ENCODE data around the gene NOP16. TPM values are rescaled to one million over a fixed set of nuclear protein-coding genes. Genes with fewer than 3 reads are reported as not detected.

The NOP16 gene
- polyA plus RNA-seq, 1 experiment = 36.8 TPM

DNA sequence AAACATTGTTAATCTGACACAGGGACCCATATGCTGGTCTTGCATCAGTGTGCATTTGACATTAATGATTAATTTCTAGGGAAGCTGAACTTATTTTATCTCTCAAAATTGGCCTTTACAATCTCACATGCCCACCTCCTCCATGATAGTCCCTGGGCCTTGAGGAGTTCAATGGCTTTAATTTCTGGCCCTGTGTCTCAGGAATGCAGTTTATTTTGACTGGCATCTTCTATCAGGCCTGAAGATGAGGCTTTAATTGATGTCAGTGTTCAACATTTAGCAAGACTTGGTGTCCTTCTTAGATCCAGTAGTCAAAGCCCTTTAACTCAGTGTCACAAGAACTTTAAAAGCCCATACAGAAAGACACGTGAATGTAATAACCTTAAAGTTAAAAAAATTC is 38.5 kb upstream of the NOP16 start:
- POLR2A ChIA-PET = interaction anchor here (0.7 kb wide), 1 partner anchor 36 kb away, joined by 5 read pairs; no protein-coding TSS in a partner anchor
- no peaks in the 10 kb centered on the region; the same call in 1 of the 2 replicates for H3K27me3 ChIP-seq (ENCODE audit: control insufficient read depth, insufficient read depth, low read length)

DNA sequence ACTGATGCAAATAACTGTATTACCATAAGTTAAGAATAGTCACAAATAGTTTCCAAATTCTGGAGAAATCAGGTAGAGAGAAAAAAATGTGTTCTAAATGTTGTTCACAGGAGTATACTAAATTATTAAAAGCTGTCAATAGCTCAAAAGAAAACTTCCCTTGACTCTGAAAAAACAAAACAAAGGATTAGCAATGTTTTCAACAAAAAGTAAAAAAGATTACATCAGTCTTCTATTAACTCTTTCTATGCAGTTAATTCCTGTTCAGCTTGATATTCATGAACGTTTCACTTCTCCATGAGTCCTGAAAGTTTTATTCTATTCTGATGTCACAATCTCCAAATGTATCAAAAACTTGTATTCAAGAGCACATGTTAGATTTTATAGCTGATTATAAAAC is 37.4 kb upstream of the NOP16 start:
- Histone ChIP-seq H3K4me3 (ENCODE audit: low read depth, low read length) (no peak overlapping the region), H3K27me3 (ENCODE audit: control insufficient read depth, insufficient read depth, low read length) (no peaks in the 10 kb centered on the region; the same call in 1 of the 2 replicates), H3K36me3 (ENCODE audit: control insufficient read depth, insufficient read depth, low read length) (no peaks in the 10 kb centered on the region)
- no peak for DNase-seq (ENCODE audit: low read depth)
- POLR2A ChIA-PET = no interaction called here
- CTCF ChIA-PET = interaction anchor here (1.2 kb wide), 1 partner anchor 22 kb away, joined by 3 read pairs; the partner anchor contains the start of gene FAF2
- TF ChIP-seq, protein P1, sequence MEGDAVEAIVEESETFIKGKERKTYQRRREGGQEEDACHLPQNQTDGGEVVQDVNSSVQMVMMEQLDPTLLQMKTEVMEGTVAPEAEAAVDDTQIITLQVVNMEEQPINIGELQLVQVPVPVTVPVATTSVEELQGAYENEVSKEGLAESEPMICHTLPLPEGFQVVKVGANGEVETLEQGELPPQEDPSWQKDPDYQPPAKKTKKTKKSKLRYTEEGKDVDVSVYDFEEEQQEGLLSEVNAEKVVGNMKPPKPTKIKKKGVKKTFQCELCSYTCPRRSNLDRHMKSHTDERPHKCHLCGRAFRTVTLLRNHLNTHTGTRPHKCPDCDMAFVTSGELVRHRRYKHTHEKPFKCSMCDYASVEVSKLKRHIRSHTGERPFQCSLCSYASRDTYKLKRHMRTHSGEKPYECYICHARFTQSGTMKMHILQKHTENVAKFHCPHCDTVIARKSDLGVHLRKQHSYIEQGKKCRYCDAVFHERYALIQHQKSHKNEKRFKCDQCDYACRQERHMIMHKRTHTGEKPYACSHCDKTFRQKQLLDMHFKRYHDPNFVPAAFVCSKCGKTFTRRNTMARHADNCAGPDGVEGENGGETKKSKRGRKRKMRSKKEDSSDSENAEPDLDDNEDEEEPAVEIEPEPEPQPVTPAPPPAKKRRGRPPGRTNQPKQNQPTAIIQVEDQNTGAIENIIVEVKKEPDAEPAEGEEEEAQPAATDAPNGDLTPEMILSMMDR (IDR thresholded peaks at IDR 0.05; ENCODE audit: insufficient read depth, low read depth, low read length) = no peak

More for the DNA sequence above, 38.5 kb upstream of the NOP16 start:
- CTCF ChIA-PET = no interaction called here
- TF ChIP-seq, protein P1 (IDR thresholded peaks at IDR 0.05; ENCODE audit: insufficient read depth, low read depth, low read length) = no peak
- DNase-seq (ENCODE audit: low read depth) = no peak
- Histone ChIP-seq H3K36me3 (ENCODE audit: control insufficient read depth, insufficient read depth, low read length) (no peaks in the 10 kb centered on the region), H3K4me3 (ENCODE audit: low read depth, low read length) (no peak overlapping the region)

DNA sequence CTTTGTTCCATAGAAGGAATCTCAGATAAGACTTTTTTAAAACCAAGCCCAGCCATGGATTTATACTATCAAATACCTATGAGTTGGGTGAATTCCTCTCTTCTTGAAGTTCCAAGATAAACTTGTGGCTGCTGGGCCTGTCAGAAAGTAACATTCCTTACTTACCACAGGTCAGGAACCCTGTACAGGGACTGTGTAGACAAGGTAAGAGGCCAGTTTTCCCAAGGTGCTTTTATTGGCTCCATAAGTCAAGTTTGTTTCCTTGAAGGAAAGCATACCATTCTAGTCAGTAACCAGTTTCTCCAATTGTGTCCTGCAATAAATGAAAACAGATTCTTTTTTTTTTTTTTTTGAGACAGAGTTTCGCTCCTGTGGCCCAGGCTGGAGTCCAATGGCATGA is 36.7 kb upstream of the NOP16 start:
- Histone ChIP-seq H3K27me3 (ENCODE audit: control insufficient read depth, insufficient read depth, low read length) (no peaks in the 10 kb centered on the region; the same call in 1 of the 2 replicates), H3K4me3 (ENCODE audit: low read depth, low read length) (no peak overlapping the region), H3K36me3 (ENCODE audit: control insufficient read depth, insufficient read depth, low read length) (no peaks in the 10 kb centered on the region)
- TF ChIP-seq, protein P1 (IDR thresholded peaks at IDR 0.05; ENCODE audit: insufficient read depth, low read depth, low read length) = no peak
- POLR2A ChIA-PET = no interaction called here
- no peak for DNase-seq (ENCODE audit: low read depth)
- CTCF ChIA-PET = interaction anchor here (1.2 kb wide), 1 partner anchor 23 kb away, joined by 3 read pairs; the partner anchor contains the start of gene FAF2

DNA sequence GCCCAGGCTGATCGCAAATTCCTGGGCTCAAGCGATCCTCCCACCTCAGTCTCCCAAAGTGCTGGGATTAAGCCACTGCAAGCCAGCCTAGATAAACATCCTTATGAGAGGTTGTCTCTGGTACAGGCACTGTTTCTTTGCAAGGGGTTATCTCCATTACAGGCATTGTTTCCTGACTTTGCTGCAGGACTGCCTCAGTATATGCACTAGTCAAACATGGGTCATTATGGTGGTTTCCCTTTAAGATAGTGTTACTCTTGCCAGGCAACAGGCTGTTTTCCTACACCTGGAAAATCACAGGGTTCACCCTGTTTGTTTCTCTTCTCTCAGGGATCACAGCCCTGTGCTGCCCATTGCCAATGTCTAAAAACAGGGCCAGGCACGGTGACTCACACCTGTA is 35.8 kb upstream of the NOP16 start:
- POLR2A ChIA-PET = interaction anchor here (0.6 kb wide), 1 partner anchor 1122 kb away, joined by 5 read pairs; no protein-coding TSS in a partner anchor
- H3K27me3 ChIP-seq (ENCODE audit: control insufficient read depth, insufficient read depth, low read length) = no peaks in the 10 kb centered on the region; the same call in 1 of the 2 replicates
- TF ChIP-seq, protein P1 (IDR thresholded peaks at IDR 0.05; ENCODE audit: insufficient read depth, low read depth, low read length) = no peak
- no peak overlapping the region for H3K4me3 ChIP-seq (ENCODE audit: low read depth, low read length)
- CTCF ChIA-PET = no interaction called here
- DNase-seq (ENCODE audit: low read depth) = no peak
- H3K36me3 ChIP-seq (ENCODE audit: control insufficient read depth, insufficient read depth, low read length) = no peaks in the 10 kb centered on the region

DNA sequence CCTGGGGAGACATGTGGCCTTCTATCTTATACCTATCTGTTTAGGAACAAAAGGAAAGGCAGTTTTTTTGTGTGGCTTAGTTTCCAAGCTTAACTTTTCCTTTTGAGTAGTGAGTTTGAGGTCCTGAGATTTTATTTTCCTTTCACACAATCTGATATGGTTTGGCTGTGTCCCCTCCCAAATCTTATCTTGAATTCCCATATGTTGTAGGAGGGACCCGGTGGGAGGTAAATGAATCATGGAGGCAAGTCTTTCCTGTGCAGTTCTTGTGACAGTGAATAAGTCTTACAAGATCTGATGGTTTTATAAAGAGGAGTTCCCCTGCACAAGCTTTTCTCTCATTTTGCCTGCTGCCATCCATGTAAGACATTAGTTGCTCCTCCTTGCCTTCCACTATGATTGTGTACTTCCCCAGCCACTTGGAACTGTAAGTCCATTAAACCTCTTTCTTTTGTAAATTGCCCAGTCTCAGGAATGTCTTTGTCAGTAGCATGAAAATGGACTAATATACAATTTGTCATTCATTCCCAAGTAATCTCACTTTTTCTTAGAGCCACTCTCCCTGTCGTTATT is 32.7 kb upstream of the NOP16 start:
- Histone ChIP-seq H3K36me3 (ENCODE audit: control insufficient read depth, insufficient read depth, low read length) (no peaks in the 10 kb centered on the region), H3K4me3 (ENCODE audit: low read depth, low read length) (no peak overlapping the region), H3K27me3 (ENCODE audit: control insufficient read depth, insufficient read depth, low read length) (no peaks in the 10 kb centered on the region; the same call in 1 of the 2 replicates)
- no peak for DNase-seq (ENCODE audit: low read depth)
- ChIA-PET POLR2A (no interaction called here), CTCF (interaction anchor here (1.0 to 1.5 kb wide), 2 partner anchors 8 to 27 kb away, joined by 3 to 4 read pairs; partner anchors contain the start of gene FAF2)
- TF ChIP-seq, protein P1 (IDR thresholded peaks at IDR 0.05; ENCODE audit: insufficient read depth, low read depth, low read length) = no peak
